Adrenal gland (tissue), 12 donors: ENCODE data around the gene MRPL55. TPM values are rescaled to one million over a fixed set of nuclear protein-coding genes. Genes with fewer than 3 reads are reported as not detected.
A peak's percentile ranks its signal among the peaks of the same experiment; 100 is the strongest.

Experiments used
- DNase-seq, 7 donors: peaks; one replicate each; pipeline ENCODE4 v3.0.0-alpha.2; 2019 to 2020
- H3K27ac ChIP-seq, 5 donors: fragments of 200-600 bp; sonication (generic) in 4 of 5; 1 replicate in 3 of 5; 2 replicates in 2 of 5; pipeline versions ENCODE4 v1.5.1 to v1.8.0; 2016 to 2020; ENCODE audit warnings: mild to moderate bottlenecking in 1 of 5
- H3K27me3 ChIP-seq: fragments of 200-600 bp; 2 replicates; pipeline ENCODE4 v1.8.0; 2021
- H3K36me3 ChIP-seq, 2 donors: fragments of 200-600 bp; replicated peaks in 1 of 2; 1 replicate in 1 of 2; 2 replicates in 1 of 2; pipeline versions ENCODE4 v1.5.1 to v1.8.0; 2018 to 2022
- H3K4me1 ChIP-seq, 2 donors: fragments of 200-600 bp; replicated peaks in 1 of 2; 1 replicate in 1 of 2; 2 replicates in 1 of 2; pipeline versions ENCODE4 v1.5.1 to v1.8.0; 2018 to 2021
- H3K4me3 ChIP-seq, 4 donors: fragments of 200-600 bp; sonication (generic) in 3 of 4; one replicate each; pipeline ENCODE4 v1.5.1; 2016 to 2018
- H3K9me3 ChIP-seq, 3 donors: fragments of 200-600 bp; sonication (generic) in 1 of 3; replicated peaks in 1 of 3; 1 replicate in 2 of 3; 2 replicates in 1 of 3; pipeline versions ENCODE4 v1.5.1 to v1.8.0; 2016 to 2021
- POLR2A ChIP-seq, 2 donors: fragments of 450-650 bp; IDR thresholded peaks; one replicate each; pipeline ENCODE4 v1.6.1; 2017; ENCODE audit warnings: antibody characterized with exemption in 2 of 2, mild to moderate bottlenecking in 2 of 2, moderate library complexity in 1 of 2
- WGBS, 4 donors: extraction: QIAGEN DNeasy Blood & Tissue Kit in 2 of 4; methylation state at CpG; one replicate each; pipeline versions ENCODE4 v1.1.5 to v1.1.7; 2013 to 2017; 5-methylcytosine and 5-hydroxymethylcytosine counted together
- intact Hi-C, 2 donors: fragments of 100-400 bp; cut with DNase I; formaldehyde crosslinking; loops; one replicate each; pipeline versions ENCODE4 v1.14.1 to v1.15.0; 2022 to 2023
- polyA plus RNA-seq, 3 donors: library from polyadenylated mRNA; stranded (reverse); fragments of 200-250 nt in 2 of 3; fragments of 350-450 nt in 1 of 3; fragmentation: Illumina TruSeq in 1 of 3; extraction: RNeasy Lipid Tissue Mini Kit (QIAGEN cat#74804) in 1 of 3; gene quantifications; one replicate each; pipeline ENCODE4 v1.2.3, GENCODE V29; 2013 to 2014
- total RNA-seq, 9 donors: library from RNA; depleted of rRNA in 4 of 9; stranded (reverse); fragments of >200 nt in 4 of 9; fragments of 120-200 nt in 1 of 9; fragmentation: NEBNext Ultra II Directional in 1 of 9; extraction: Animal tissue kit (Norgen Biotek cat#: 25700) in 1 of 9; gene quantifications; one replicate each; pipeline versions ENCODE4 v1.1.0 to v1.2.4, GENCODE V29; 2013 to 2023
- TF ChIP-seq, protein P1 (sequence below), 6 experiments: fragments of 450-650 bp in 4 of 6; fragments of 200-600 bp in 2 of 6; sonication (generic) in 1 of 6; IDR thresholded peaks; 1 replicate in 5 of 6; 2 replicates in 1 of 6; pipeline versions ENCODE4 v1.5.1 to v1.8.0; 2016 to 2021; ENCODE audit warnings: antibody characterized with exemption in 6 of 6, mild to moderate bottlenecking in 2 of 6, moderate library complexity in 1 of 6
- donor health status: healthy with polysubstance abuse.
- donor health status: Bipolar disorder and iron deficiency.
- donor health status: DM: yes; HTN: yes; CAD: no.
- donor health status: DM: no; HTN: no; CAD: no.
- donor health status: DM: no; HTN: no; CAD: no.
- donor health status: DM: yes; HTN: yes; CAD: no.

The MRPL55 gene
- total and polyA plus RNA-seq, 12 donors: 25.1 to 309 (median 70.8) TPM

DNA sequence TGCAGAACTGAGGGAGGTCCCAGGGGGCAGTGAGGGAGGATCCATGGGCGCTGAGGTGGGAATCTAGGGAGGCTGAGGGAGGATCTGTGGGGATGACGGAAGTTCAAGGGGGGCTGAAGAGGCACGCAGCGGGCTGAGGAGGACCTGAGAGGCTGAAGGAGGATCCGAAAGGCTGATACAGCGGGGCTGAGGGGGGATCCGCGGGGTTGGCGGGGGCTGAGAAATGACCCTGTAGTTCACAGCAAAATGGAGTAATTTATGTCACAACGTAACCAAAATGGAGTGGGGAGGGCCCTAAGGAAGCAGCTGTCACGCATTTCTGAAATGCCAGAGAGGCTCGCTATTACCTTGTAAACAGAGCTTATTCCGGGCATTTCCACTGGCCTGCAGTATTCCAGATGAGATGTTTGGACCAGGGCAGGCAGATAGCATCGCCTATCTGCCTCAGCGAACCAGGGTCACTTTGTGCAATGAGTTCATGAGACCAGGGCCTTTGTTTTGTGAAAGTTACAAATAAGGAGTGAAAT, 926 bp upstream of the MRPL55 start:
- peaks cover 8 to 29% of the 10 kb centered on the region in 2 donors for H3K4me1 ChIP-seq
- peak overlapping the region; percentile 67 to 100 (median 90) for H3K4me3 ChIP-seq
- intact Hi-C loops: no loop called here
- peak in 5 of 7 donors; percentile 29 to 61 (median 52) for DNase-seq
- H3K9me3 ChIP-seq: no peaks in the 10 kb centered on the region
- peaks cover 0 to 23% of the 10 kb centered on the region in 2 donors for H3K36me3 ChIP-seq
- WGBS, 4 donors: 25 to 33% (median 30%) methylated on average over 15 of the region's 15 CpGs
- H3K27me3 ChIP-seq: no peaks in the 10 kb centered on the region
- H3K27ac ChIP-seq: peak overlapping the region in 4 of 5 donors; percentile 81 to 94 (median 91)
- TF ChIP-seq, protein P1, sequence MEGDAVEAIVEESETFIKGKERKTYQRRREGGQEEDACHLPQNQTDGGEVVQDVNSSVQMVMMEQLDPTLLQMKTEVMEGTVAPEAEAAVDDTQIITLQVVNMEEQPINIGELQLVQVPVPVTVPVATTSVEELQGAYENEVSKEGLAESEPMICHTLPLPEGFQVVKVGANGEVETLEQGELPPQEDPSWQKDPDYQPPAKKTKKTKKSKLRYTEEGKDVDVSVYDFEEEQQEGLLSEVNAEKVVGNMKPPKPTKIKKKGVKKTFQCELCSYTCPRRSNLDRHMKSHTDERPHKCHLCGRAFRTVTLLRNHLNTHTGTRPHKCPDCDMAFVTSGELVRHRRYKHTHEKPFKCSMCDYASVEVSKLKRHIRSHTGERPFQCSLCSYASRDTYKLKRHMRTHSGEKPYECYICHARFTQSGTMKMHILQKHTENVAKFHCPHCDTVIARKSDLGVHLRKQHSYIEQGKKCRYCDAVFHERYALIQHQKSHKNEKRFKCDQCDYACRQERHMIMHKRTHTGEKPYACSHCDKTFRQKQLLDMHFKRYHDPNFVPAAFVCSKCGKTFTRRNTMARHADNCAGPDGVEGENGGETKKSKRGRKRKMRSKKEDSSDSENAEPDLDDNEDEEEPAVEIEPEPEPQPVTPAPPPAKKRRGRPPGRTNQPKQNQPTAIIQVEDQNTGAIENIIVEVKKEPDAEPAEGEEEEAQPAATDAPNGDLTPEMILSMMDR (IDR thresholded peaks at IDR 0.05): no peak
- no peak for TF ChIP-seq POLR2A (IDR thresholded peaks at IDR 0.05)

DNA sequence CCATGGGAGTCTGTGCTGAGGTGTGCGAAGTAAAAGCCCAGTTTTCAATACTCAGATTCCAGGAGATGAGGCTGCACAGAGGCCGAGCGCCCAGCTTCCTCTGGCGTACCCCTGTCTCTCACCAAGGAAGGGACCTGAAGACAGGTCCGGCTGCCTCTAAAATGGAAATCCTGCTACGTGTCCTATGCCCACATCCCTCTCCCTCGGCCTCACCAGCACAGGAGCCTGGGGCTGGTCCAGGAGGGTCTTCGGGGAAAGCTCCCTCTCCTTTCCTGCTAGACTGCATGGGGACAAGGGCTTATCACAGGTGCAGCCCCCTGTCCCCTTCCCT, 392 bp downstream of the MRPL55 start:
- H3K9me3 ChIP-seq: no peaks in the 10 kb centered on the region
- no peak for DNase-seq
- H3K36me3 ChIP-seq: peaks cover 0 to 23% of the 10 kb centered on the region in 2 donors
- TF ChIP-seq, protein P1 (IDR thresholded peaks at IDR 0.05): no peak
- TF ChIP-seq POLR2A (IDR thresholded peaks at IDR 0.05): no peak
- peak overlapping the region; percentile 26 to 94 (median 90) for H3K27ac ChIP-seq
- 2 to 7% (median 3%) methylated on average over 8 of the region's 8 CpGs for WGBS, 4 donors
- H3K27me3 ChIP-seq: no peaks in the 10 kb centered on the region
- intact Hi-C loops: no loop called here
- H3K4me1 ChIP-seq: peaks cover 8 to 25% of the 10 kb centered on the region in 2 donors
- peak overlapping the region; percentile 65 to 100 (median 90) for H3K4me3 ChIP-seq

DNA sequence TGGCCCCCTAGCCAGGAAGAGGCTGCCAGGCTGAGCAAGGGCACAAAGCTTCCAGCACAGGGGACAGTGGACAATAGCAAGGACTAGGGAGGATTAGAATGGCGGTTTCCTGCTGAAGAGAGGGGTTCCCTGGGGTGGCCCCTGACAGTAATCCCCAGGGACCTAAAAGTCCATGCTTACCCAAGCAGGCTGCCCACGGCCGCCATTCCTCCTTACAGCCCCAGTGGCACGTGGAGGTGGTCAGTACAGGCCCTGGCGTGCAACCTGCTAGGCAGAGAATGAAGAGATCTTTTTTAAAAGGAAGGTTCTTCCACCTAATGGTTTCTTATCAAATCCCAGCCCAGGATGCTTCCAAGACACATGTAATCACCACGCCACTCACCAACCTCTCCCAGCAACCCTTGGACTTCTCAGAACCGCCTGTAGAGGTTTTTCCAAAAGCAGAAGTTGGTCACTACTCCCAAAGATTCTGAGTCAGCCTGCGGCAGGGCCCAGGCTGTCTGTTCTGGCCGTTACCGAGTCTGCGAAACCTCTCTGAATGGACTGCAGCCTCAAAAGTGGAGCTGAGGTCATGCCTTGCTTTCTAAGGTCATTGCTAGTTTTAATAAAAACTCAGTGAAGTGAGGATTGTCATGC, 926 bp downstream of the MRPL55 start:
- TF ChIP-seq POLR2A (IDR thresholded peaks at IDR 0.05): peak in 1 of 2 donors; percentile 3
- TF ChIP-seq, protein P1 (IDR thresholded peaks at IDR 0.05): no peak
- H3K27ac ChIP-seq: peak overlapping the region in 4 of 5 donors; percentile 81 to 94 (median 91)
- intact Hi-C loops: no loop called here
- H3K9me3 ChIP-seq: no peaks in the 10 kb centered on the region
- H3K27me3 ChIP-seq: no peaks in the 10 kb centered on the region
- H3K4me1 ChIP-seq: peaks cover 8 to 28% of the 10 kb centered on the region in 2 donors
- H3K4me3 ChIP-seq: peak overlapping the region in 2 of 4 donors; percentile 84 to 97
- 58 to 77% (median 64%) methylated on average over 9 to 11 of the region's 11 CpGs for WGBS, 4 donors
- peaks cover 0 to 23% of the 10 kb centered on the region in 2 donors for H3K36me3 ChIP-seq
- DNase-seq: peak in 1 of 7 donors; percentile 22

DNA sequence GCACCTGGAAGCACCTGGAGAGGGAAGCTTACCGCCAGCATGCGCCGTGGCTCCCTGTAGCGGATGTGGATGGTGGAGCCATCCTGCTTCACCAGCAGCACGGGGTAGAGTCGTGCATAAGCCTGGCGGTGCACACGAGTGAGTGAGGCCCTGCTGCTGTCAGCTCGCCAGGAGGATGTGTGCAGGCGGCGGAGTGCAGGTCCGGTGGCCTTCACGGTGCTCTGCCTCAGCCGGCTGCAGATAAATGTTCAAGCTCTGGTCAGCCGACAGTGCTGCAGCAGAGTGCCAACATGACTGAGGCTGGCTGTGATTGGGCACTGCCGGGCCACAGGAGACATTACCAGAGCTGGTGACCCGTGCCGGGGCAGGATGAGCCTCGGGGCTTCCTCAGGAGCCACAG, 1.5 kb downstream of the MRPL55 start:
- intact Hi-C loops: no loop called here
- peaks cover 8 to 28% of the 10 kb centered on the region in 2 donors for H3K4me1 ChIP-seq
- H3K9me3 ChIP-seq: no peaks in the 10 kb centered on the region
- peak overlapping the region in 2 of 5 donors; percentile 92 to 94 for H3K27ac ChIP-seq
- TF ChIP-seq, protein P1 (IDR thresholded peaks at IDR 0.05): no peak
- TF ChIP-seq POLR2A (IDR thresholded peaks at IDR 0.05): peak in 1 of 2 donors; percentile 30
- H3K36me3 ChIP-seq: peaks cover 0 to 23% of the 10 kb centered on the region in 2 donors
- no peaks in the 10 kb centered on the region for H3K27me3 ChIP-seq
- DNase-seq: peak in 6 of 7 donors; percentile 33 to 67 (median 54)
- WGBS, 4 donors: 75 to 85% (median 76%) methylated on average over 11 to 19 of the region's 19 CpGs
- no peak overlapping the region for H3K4me3 ChIP-seq
